ENCODE data around the gene KRTAP5-8. TPM values are rescaled to one million over a fixed set of nuclear protein-coding genes. Genes with fewer than 3 reads are reported as not detected.

Gene KRTAP5-8
- total and polyA plus RNA-seq, 2 of the 4 experiments (the other 2 are of a cell fraction): 0.07 TPM; not detected in 1

DNA sequence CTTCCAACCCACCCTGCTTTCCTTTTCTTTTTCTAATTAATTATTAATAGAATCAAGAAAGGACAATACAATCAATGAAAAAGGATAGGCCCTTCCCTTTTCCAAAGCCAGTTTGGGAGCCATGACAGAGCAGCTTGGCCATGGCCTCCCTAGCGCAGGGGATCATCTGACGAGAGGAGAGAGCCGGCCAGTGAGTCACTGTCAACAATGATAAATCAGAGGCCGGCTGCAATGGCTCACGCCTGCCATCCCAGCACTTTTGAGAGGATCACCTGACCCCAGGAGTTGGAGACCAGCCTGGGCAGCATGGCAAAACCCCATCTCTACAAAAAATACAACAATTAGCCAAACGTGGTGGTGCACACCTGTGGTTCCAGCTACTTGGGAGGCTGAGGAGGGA is 38.3 kb upstream of the KRTAP5-8 start:
- H3K9ac ChIP-seq (ENCODE audit: low read depth, low read length): no peak overlapping the region
- no peak overlapping the region for H2BK15ac ChIP-seq (ENCODE audit: low read depth, low read length)
- H2BK120ac ChIP-seq (ENCODE audit: low read depth, low read length): no peak overlapping the region
- H3K27me3 ChIP-seq (ENCODE audit: control insufficient read depth, insufficient read depth, low read length): no peaks in the 10 kb centered on the region
- no peak overlapping the region for H3K18ac ChIP-seq (ENCODE audit: low read depth, low read length)
- H2AFZ ChIP-seq (replicated peaks; ENCODE audit: low read length, poor library complexity): no peak overlapping the region
- in situ Hi-C loops (cut with MboI; ENCODE audit: low sequenced_read_pairs) (no loop called here), intact Hi-C loops (cut with micrococcal nuclease) (no loop called here), dilution Hi-C loops (cut with HindIII; ENCODE audit: low sequenced_read_pairs, unreplicated experiment) (no loop called here)
- H4K20me1 ChIP-seq (ENCODE audit: insufficient read depth, low read length): no peaks in the 10 kb centered on the region
- H4K91ac ChIP-seq (ENCODE audit: insufficient read depth, low read depth, low read length): no peak overlapping the region
- H3K14ac ChIP-seq (replicated peaks; ENCODE audit: low read depth, low read length): no peak overlapping the region
- H3K56ac ChIP-seq (ENCODE audit: extremely low read depth, insufficient read depth, low read length): no peak overlapping the region
- H3K4me1 ChIP-seq (ENCODE audit: control insufficient read depth, insufficient read depth, low read length): no peaks in the 10 kb centered on the region
- no peak overlapping the region for H4K5ac ChIP-seq (ENCODE audit: low read depth, low read length)
- H3K4me3 ChIP-seq (ENCODE audit: insufficient read depth, low read depth, low read length): no peak overlapping the region
- no peak overlapping the region for H2AK5ac ChIP-seq (ENCODE audit: low read depth, low read length)
- no peak overlapping the region for H3K4ac ChIP-seq (ENCODE audit: low read depth, low read length)
- ChIA-PET POLR2A (ENCODE audit: unreplicated experiment) (no interaction called here), CTCF (no interaction called here)
- no peaks in the 10 kb centered on the region for H3K9me3 ChIP-seq (ENCODE audit: control insufficient read depth, insufficient read depth, low read length)
- no peak overlapping the region for H3K27ac ChIP-seq (ENCODE audit: insufficient read depth, low read length)
- no peak overlapping the region for H2BK20ac ChIP-seq (ENCODE audit: low read depth, low read length)
- no peak overlapping the region for H3K4me2 ChIP-seq (ENCODE audit: low read depth, low read length)
- no peak for DNase-seq
- H3K23ac ChIP-seq (ENCODE audit: low read depth, low read length): no peak overlapping the region
- WGBS, 2 experiments (ENCODE audit: extremely low coverage in 2 of 2, insufficient read length in 1 of 2): no CpG with 5 or more reads among the region's 6 CpGs
- 0 out of 2 replicates have a peak, but pooled peaks cover 5% of the 10 kb centered on the region for H3K9me1 ChIP-seq (ENCODE audit: insufficient read depth, low read length)
- no peak for ATAC-seq (ENCODE audit: low read depth)
- no peaks in the 10 kb centered on the region for H3K79me1 ChIP-seq (ENCODE audit: low read depth in 1 of 2, low read length in 2 of 2)
- H3K36me3 ChIP-seq (ENCODE audit: control insufficient read depth, insufficient read depth, low read length): peaks cover 63% of the 10 kb centered on the region
- H2BK5ac ChIP-seq (ENCODE audit: low read depth, low read length, poor library complexity, severe bottlenecking): no peak overlapping the region
- no peak overlapping the region for H2AK9ac ChIP-seq (replicated peaks; ENCODE audit: low read depth, low read length, poor library complexity)
- TF ChIP-seq NFE2L2 (IDR thresholded peaks at IDR 0.05; ENCODE audit: low read depth, low read length): no peak
- TF ChIP-seq MAZ (IDR thresholded peaks at IDR 0.05; ENCODE audit: borderline replicate concordance, low read depth, low read length): no peak
- no peak overlapping the region for H4K8ac ChIP-seq (ENCODE audit: low read depth in 2 of 2, low read length in 2 of 2)
- no TSS peak for BruUV-seq (replicated peaks)
